ENCODE results near the gene TAMM41. TPM values are rescaled to one million over a fixed set of nuclear protein-coding genes. Genes with fewer than 3 reads are reported as not detected.

TAMM41 gene
- total RNA-seq, 1 donor from 2014 or later = 34.2 TPM

- intact Hi-C loops (cut with micrococcal nuclease) = no loop called here
- DNase-seq = no peak
- Mint-ChIP-seq H3K36me3 (ENCODE audit: low read depth) (peaks cover 49% of the 10 kb centered on the region), H3K4me3 (no peak overlapping the region), H3K27ac (no peak overlapping the region), H3K9me3 (no peaks in the 10 kb centered on the region), H3K27me3 (no peaks in the 10 kb centered on the region), H3K4me1 (no peaks in the 10 kb centered on the region)
Observed at GRCh38 chr3:11832981-11833905, 13.4 kb downstream of the TAMM41 start.

- H3K36me3 Mint-ChIP-seq (ENCODE audit: low read depth) = peaks cover 58% of the 10 kb centered on the region
- no peak overlapping the region for H3K27ac Mint-ChIP-seq
- intact Hi-C loops (cut with micrococcal nuclease) = no loop called here
- no peaks in the 10 kb centered on the region for H3K27me3 Mint-ChIP-seq
- no peak for DNase-seq
- H3K9me3 Mint-ChIP-seq = no peaks in the 10 kb centered on the region
- H3K4me1 Mint-ChIP-seq = peaks cover 3% of the 10 kb centered on the region
- H3K4me3 Mint-ChIP-seq = no peak overlapping the region
Observed at GRCh38 chr3:11829416-11829815, 17.3 kb downstream of the TAMM41 start.

GRCh38 chr3:11826628-11827265, 19.9 kb downstream of the TAMM41 start:
- Mint-ChIP-seq H3K27ac (peak overlapping the region; percentile 65), H3K4me1 (peaks cover 3% of the 10 kb centered on the region), H3K9me3 (no peaks in the 10 kb centered on the region), H3K4me3 (no peak overlapping the region), H3K27me3 (no peaks in the 10 kb centered on the region), H3K36me3 (ENCODE audit: low read depth) (peaks cover 54% of the 10 kb centered on the region)
- intact Hi-C loops (cut with micrococcal nuclease) = no loop called here
- DNase-seq = no peak

GRCh38 chr3:11825301-11825700, 21.4 kb downstream of the TAMM41 start:
- H3K4me1 Mint-ChIP-seq = peaks cover 10% of the 10 kb centered on the region
- intact Hi-C loops (cut with micrococcal nuclease) = no loop called here
- peaks cover 54% of the 10 kb centered on the region for H3K36me3 Mint-ChIP-seq (ENCODE audit: low read depth)
- H3K27ac Mint-ChIP-seq = no peak overlapping the region
- H3K4me3 Mint-ChIP-seq = no peak overlapping the region
- DNase-seq = no peak
- H3K27me3 Mint-ChIP-seq = no peaks in the 10 kb centered on the region
- no peaks in the 10 kb centered on the region for H3K9me3 Mint-ChIP-seq

- Mint-ChIP-seq H3K27ac (peak overlapping the region; percentile 15), H3K36me3 (ENCODE audit: low read depth) (peaks cover 49% of the 10 kb centered on the region), H3K4me1 (peaks cover 10% of the 10 kb centered on the region), H3K9me3 (no peaks in the 10 kb centered on the region), H3K27me3 (no peaks in the 10 kb centered on the region), H3K4me3 (peak overlapping the region; percentile 31)
- DNase-seq = peak; percentile 64
- intact Hi-C loops (cut with micrococcal nuclease) = loop anchor here (2.0 kb wide), 1 partner anchor 26 kb away; the partner anchor contains the start of gene TAMM41
Observed at GRCh38 chr3:11820531-11821041, 26.1 kb downstream of the TAMM41 start.

- no peak for DNase-seq
- Mint-ChIP-seq H3K9me3 (no peaks in the 10 kb centered on the region), H3K4me3 (no peak overlapping the region), H3K27me3 (no peaks in the 10 kb centered on the region), H3K4me1 (peaks cover 8% of the 10 kb centered on the region), H3K27ac (no peak overlapping the region), H3K36me3 (ENCODE audit: low read depth) (peaks cover 52% of the 10 kb centered on the region)
- intact Hi-C loops (cut with micrococcal nuclease) = no loop called here
Observed at GRCh38 chr3:11819146-11819689, 27.5 kb downstream of the TAMM41 start.

GRCh38 chr3:11818033-11818432, 28.7 kb downstream of the TAMM41 start:
- Mint-ChIP-seq H3K36me3 (ENCODE audit: low read depth) (peaks cover 58% of the 10 kb centered on the region), H3K4me3 (no peak overlapping the region), H3K4me1 (peaks cover 8% of the 10 kb centered on the region), H3K27ac (no peak overlapping the region), H3K9me3 (no peaks in the 10 kb centered on the region), H3K27me3 (no peaks in the 10 kb centered on the region)
- no peak for DNase-seq
- intact Hi-C loops (cut with micrococcal nuclease) = no loop called here

- Mint-ChIP-seq H3K4me3 (no peak overlapping the region), H3K27me3 (no peaks in the 10 kb centered on the region), H3K27ac (no peak overlapping the region), H3K4me1 (peaks cover 6% of the 10 kb centered on the region), H3K36me3 (ENCODE audit: low read depth) (peaks cover 60% of the 10 kb centered on the region), H3K9me3 (no peaks in the 10 kb centered on the region)
- DNase-seq = no peak
- intact Hi-C loops (cut with micrococcal nuclease) = no loop called here
Observed at GRCh38 chr3:11815111-11815510, 31.6 kb downstream of the TAMM41 start.

GRCh38 chr3:11814663-11815062, 32.0 kb downstream of the TAMM41 start:
- H3K36me3 Mint-ChIP-seq (ENCODE audit: low read depth) = peaks cover 57% of the 10 kb centered on the region
- H3K27ac Mint-ChIP-seq = no peak overlapping the region
- no peaks in the 10 kb centered on the region for H3K9me3 Mint-ChIP-seq
- no peak for DNase-seq
- H3K4me3 Mint-ChIP-seq = no peak overlapping the region
- intact Hi-C loops (cut with micrococcal nuclease) = no loop called here
- no peaks in the 10 kb centered on the region for H3K27me3 Mint-ChIP-seq
- H3K4me1 Mint-ChIP-seq = peaks cover 6% of the 10 kb centered on the region

GRCh38 chr3:11810276-11810675, 36.4 kb downstream of the TAMM41 start:
- Mint-ChIP-seq H3K4me3 (no peak overlapping the region), H3K27ac (no peak overlapping the region), H3K9me3 (no peaks in the 10 kb centered on the region), H3K4me1 (peaks cover 8% of the 10 kb centered on the region), H3K36me3 (ENCODE audit: low read depth) (peaks cover 71% of the 10 kb centered on the region), H3K27me3 (no peaks in the 10 kb centered on the region)
- no peak for DNase-seq
- intact Hi-C loops (cut with micrococcal nuclease) = no loop called here

GRCh38 chr3:11808231-11808630, 38.5 kb downstream of the TAMM41 start:
- no peak for DNase-seq
- Mint-ChIP-seq H3K36me3 (ENCODE audit: low read depth) (peaks cover 63% of the 10 kb centered on the region), H3K27ac (no peak overlapping the region)

GRCh38 chr3:11807686-11808085, 39.0 kb downstream of the TAMM41 start:
- H3K36me3 Mint-ChIP-seq (ENCODE audit: low read depth) = peaks cover 67% of the 10 kb centered on the region
- H3K9me3 Mint-ChIP-seq = peaks cover under 1% of the 10 kb centered on the region
- H3K4me3 Mint-ChIP-seq = no peak overlapping the region
- no peak overlapping the region for H3K27ac Mint-ChIP-seq
- peaks cover 8% of the 10 kb centered on the region for H3K4me1 Mint-ChIP-seq
- intact Hi-C loops (cut with micrococcal nuclease) = loop anchor here (10.0 kb wide), 1 partner anchor 83 kb away; no protein-coding TSS in a partner anchor
- no peak for DNase-seq
- H3K27me3 Mint-ChIP-seq = no peaks in the 10 kb centered on the region

More at GRCh38 chr3:11808231-11808630, 38.5 kb downstream of the TAMM41 start:
- Mint-ChIP-seq H3K9me3 (no peaks in the 10 kb centered on the region), H3K4me3 (no peak overlapping the region), H3K4me1 (peaks cover 8% of the 10 kb centered on the region), H3K27me3 (no peaks in the 10 kb centered on the region)
- intact Hi-C loops (cut with micrococcal nuclease) = loop anchor here (10.0 kb wide), 1 partner anchor 83 kb away; no protein-coding TSS in a partner anchor

GRCh38 chr3:11805716-11806115, 41.0 kb downstream of the TAMM41 start:
- no peak for DNase-seq
- H3K4me3 Mint-ChIP-seq = no peak overlapping the region
- H3K9me3 Mint-ChIP-seq = peaks cover 5% of the 10 kb centered on the region
- H3K27me3 Mint-ChIP-seq = no peaks in the 10 kb centered on the region
- peaks cover 4% of the 10 kb centered on the region for H3K4me1 Mint-ChIP-seq
- no peak overlapping the region for H3K27ac Mint-ChIP-seq
- H3K36me3 Mint-ChIP-seq (ENCODE audit: low read depth) = peaks cover 72% of the 10 kb centered on the region
- intact Hi-C loops (cut with micrococcal nuclease) = loop anchor here (10.0 kb wide), 1 partner anchor 81 kb away; no protein-coding TSS in a partner anchor

Data from activated CD4-positive, alpha-beta T cell treated with anti-CD3 and anti-CD28 coated beads, Interleukin-2, amount 10 ng/mL, durations not matched to agents 24 days and 14 days (primary cell).